ENCODE measurements around the gene PDGFRB.

DNA sequence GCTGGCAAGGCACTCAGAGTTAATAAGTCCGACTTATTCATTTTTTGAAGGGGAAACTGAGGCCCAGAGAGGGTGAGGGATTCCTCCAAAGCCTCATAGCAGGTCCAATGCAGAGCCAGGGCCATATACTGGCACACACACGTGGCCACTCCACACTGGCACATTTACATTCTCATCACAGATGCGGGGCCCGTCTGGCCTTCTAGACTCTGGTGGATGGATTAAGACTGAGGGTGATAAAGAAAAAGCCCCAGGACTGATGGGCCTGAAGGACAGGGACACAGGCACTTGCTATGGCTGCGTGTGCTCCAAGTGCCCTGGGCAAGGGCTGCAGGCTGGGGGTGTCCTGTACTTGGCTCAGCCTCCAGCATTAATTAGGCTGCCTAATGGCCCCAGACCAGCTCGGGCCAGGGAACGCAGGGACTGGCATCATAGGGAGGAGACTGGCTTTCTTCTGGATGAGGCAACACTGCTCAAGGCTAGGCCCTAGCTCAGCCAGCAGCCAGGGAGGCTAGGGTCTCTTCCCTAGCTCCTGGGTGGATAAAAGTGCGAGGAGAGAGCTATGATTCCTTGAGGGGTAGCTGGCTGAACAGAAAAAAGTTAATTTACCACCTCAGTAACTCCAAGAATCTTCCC, 40.8 kb downstream of the PDGFRB start:
- TF ChIP-seq EP300 (IDR thresholded peaks at IDR 0.05) (no peak), POLR2A (IDR thresholded peaks at IDR 0.05) (no peak)

Data from ovary (tissue), 1 donor.